GM18858 (cell line): ENCODE results near the gene RAB25.

ENCODE experiments used
- ATAC-seq: cut with Tn5 transposase; IDR thresholded peaks from one replicate; pipeline ENCODE4 v1.9.1; 2021; ENCODE audit not compliant: unreplicated experiment

The RAB25 gene

GRCh38 chr1:156078728-156079127 lies 17.8 kb downstream of the RAB25 start:
- no peak for ATAC-seq

GRCh38 chr1:156079762-156080161 lies 18.8 kb downstream of the RAB25 start:
- no peak for ATAC-seq

GRCh38 chr1:156080241-156080862 lies 19.4 kb downstream of the RAB25 start:
- ATAC-seq, result no peak

GRCh38 chr1:156080863-156081179 lies 19.9 kb downstream of the RAB25 start:
- ATAC-seq, result no peak

GRCh38 chr1:156081180-156081916 lies 20.4 kb downstream of the RAB25 start:
- ATAC-seq, result no peak

- no peak for ATAC-seq
Observed at GRCh38 chr1:156081917-156082308, 21.0 kb downstream of the RAB25 start.

GRCh38 chr1:156082309-156083091 lies 21.5 kb downstream of the RAB25 start, which contains the start of gene MEX3A:
TSS of gene MEX3A (minus strand) at chr1:156082465. CDS start at chr1:156081998, 467 bp downstream.
- ATAC-seq, result no peak

- no peak for ATAC-seq
Observed at GRCh38 chr1:156083800-156084790, 23.1 kb downstream of the RAB25 start.

- no peak for ATAC-seq
Observed at GRCh38 chr1:156086256-156086662, 25.3 kb downstream of the RAB25 start.

GRCh38 chr1:156089704-156090103 lies 28.7 kb downstream of the RAB25 start:
- no peak for ATAC-seq

GRCh38 chr1:156090138-156090839 lies 29.3 kb downstream of the RAB25 start:
- ATAC-seq, result no peak

GRCh38 chr1:156090840-156091188 lies 29.9 kb downstream of the RAB25 start:
- no peak for ATAC-seq

- ATAC-seq, result no peak
Observed at GRCh38 chr1:156091610-156092009, 30.6 kb downstream of the RAB25 start.

- no peak for ATAC-seq
Observed at GRCh38 chr1:156095906-156096508, 35.0 kb downstream of the RAB25 start.

GRCh38 chr1:156096640-156097391 lies 35.9 kb downstream of the RAB25 start:
- ATAC-seq, result peak; percentile 37

- ATAC-seq, result no peak
Observed at GRCh38 chr1:156097499-156098178, 36.7 kb downstream of the RAB25 start.

- no peak for ATAC-seq
Observed at GRCh38 chr1:156098784-156099183, 37.8 kb downstream of the RAB25 start.

- no peak for ATAC-seq
Observed at GRCh38 chr1:156099282-156099681, 38.3 kb downstream of the RAB25 start.
